Testis (tissue), 3 donors: ENCODE results near the gene CFAP90. TPM values are rescaled to one million over a fixed set of nuclear protein-coding genes. Genes with fewer than 3 reads are reported as not detected.
A peak's percentile ranks its signal among the peaks of the same experiment; 100 is the strongest.

Experiments used
- DNase-seq: peaks from one replicate; pipeline ENCODE4 v3.0.0-alpha.2; 2019
- H3K27ac ChIP-seq, 2 donors: fragments of 200-600 bp; sonication (generic); one replicate each; pipeline ENCODE4 v1.5.1; 2019
- H3K27me3 ChIP-seq: fragments of 200-600 bp; sonication (generic); one replicate; pipeline ENCODE4 v1.5.1; 2019
- H3K36me3 ChIP-seq: fragments of 200-600 bp; sonication (generic); one replicate; pipeline ENCODE4 v1.5.1; 2017; ENCODE audit warnings: low read depth; ENCODE audit errors: missing control alignments
- H3K4me1 ChIP-seq: fragments of 200-600 bp; sonication (generic); one replicate; pipeline ENCODE4 v1.5.1; 2019
- H3K4me3 ChIP-seq, 2 donors: fragments of 200-600 bp; sonication (generic); one replicate each; pipeline ENCODE4 v1.5.1; 2017 to 2019
- H3K9me3 ChIP-seq: fragments of 200-600 bp; sonication (generic); one replicate; pipeline ENCODE4 v1.5.1; 2017
- CTCF ChIP-seq, 3 experiments: fragments of 450-650 bp in 2 of 3; fragments of 200-600 bp in 1 of 3; sonication (generic) in 1 of 3; IDR thresholded peaks; one replicate each; pipeline ENCODE4 v1.5.1; 2016 to 2019; ENCODE audit warnings: antibody characterized with exemption in 3 of 3, mild to moderate bottlenecking in 2 of 3, moderate library complexity in 1 of 3
- POLR2A ChIP-seq: fragments of 450-650 bp; IDR thresholded peaks from one replicate; pipeline ENCODE4 v1.6.1; 2017; ENCODE audit warnings: antibody characterized with exemption, mild to moderate bottlenecking, moderate library complexity
- WGBS, 2 donors: methylation state at CpG; one replicate each; pipeline ENCODE4 v1.1.5; 2018; 5-methylcytosine and 5-hydroxymethylcytosine counted together
- intact Hi-C: fragments of 100-400 bp; cut with DNase I; formaldehyde crosslinking; loops from one replicate; pipeline ENCODE4 v1.15.1; 2023; ENCODE audit warnings: low total_unique reads
- polyA plus RNA-seq: library from polyadenylated mRNA; stranded (reverse); fragments of 350-450 nt; fragmentation: Illumina TruSeq; extraction: RNeasy Lipid Tissue Mini Kit (QIAGEN cat#74804); gene quantifications from one replicate; pipeline ENCODE4 v1.2.3, GENCODE V29; 2014; ENCODE audit warnings: low read depth, low replicate concordance; ENCODE audit not compliant: insufficient read depth
- total RNA-seq, 2 donors: library from RNA; depleted of rRNA; stranded (reverse); fragments of >200 nt; gene quantifications; one replicate each; pipeline ENCODE4 v1.2.3, GENCODE V29; 2016

CFAP90 gene
- total and polyA plus RNA-seq, 3 donors from 2014 or later = 12.2 to 55.2 (median 33.0) TPM

- 4 to 6% methylated on average over 29 to 43 of the region's 44 CpGs for WGBS, 2 donors
- Histone ChIP-seq H3K27ac (no peak overlapping the region), H3K4me3 (peak overlapping the region; percentile 61 to 65), H3K27me3 (no peaks in the 10 kb centered on the region), H3K9me3 (no peaks in the 10 kb centered on the region), H3K36me3 (no peaks in the 10 kb centered on the region), H3K4me1 (peaks cover 6% of the 10 kb centered on the region)
- intact Hi-C loops = no loop called here
- peak; percentile 30 for DNase-seq
- TF ChIP-seq POLR2A (no peak), CTCF (IDR thresholded peaks at IDR 0.05) (no peak)
Observed at GRCh38 chr5:7849681-7850394, 1.1 kb downstream of the CFAP90 start.

GRCh38 chr5:7848296-7848695, 2.6 kb downstream of the CFAP90 start:
- intact Hi-C loops = no loop called here

GRCh38 chr5:7846327-7846726, 4.6 kb downstream of the CFAP90 start:
- Histone ChIP-seq H3K9me3 (no peaks in the 10 kb centered on the region), H3K27me3 (no peaks in the 10 kb centered on the region), H3K27ac (no peak overlapping the region), H3K36me3 (no peaks in the 10 kb centered on the region), H3K4me1 (peaks cover 6% of the 10 kb centered on the region), H3K4me3 (no peak overlapping the region)
- intact Hi-C loops = no loop called here
- 86 to 95% methylated on average over 5 of the region's 5 CpGs for WGBS, 2 donors
- no peak for DNase-seq
- no peak for TF ChIP-seq CTCF (IDR thresholded peaks at IDR 0.05)
- TF ChIP-seq POLR2A = no peak

More at GRCh38 chr5:7848296-7848695, 2.6 kb downstream of the CFAP90 start:
- Histone ChIP-seq H3K9me3 (no peaks in the 10 kb centered on the region), H3K4me3 (no peak overlapping the region), H3K4me1 (peaks cover 6% of the 10 kb centered on the region), H3K27me3 (no peaks in the 10 kb centered on the region), H3K27ac (no peak overlapping the region), H3K36me3 (no peaks in the 10 kb centered on the region)
- TF ChIP-seq POLR2A (no peak), CTCF (IDR thresholded peaks at IDR 0.05) (no peak)
- WGBS, 2 donors = 79 to 81% methylated on average over 2 of the region's 2 CpGs
- DNase-seq = no peak

- intact Hi-C loops = no loop called here
- 46 to 63% methylated on average over 7 of the region's 7 CpGs for WGBS, 2 donors
- DNase-seq = no peak
- Histone ChIP-seq H3K36me3 (no peaks in the 10 kb centered on the region), H3K4me3 (no peak overlapping the region), H3K27ac (no peak overlapping the region), H3K4me1 (peaks cover 6% of the 10 kb centered on the region), H3K27me3 (no peaks in the 10 kb centered on the region), H3K9me3 (no peaks in the 10 kb centered on the region)
- TF ChIP-seq POLR2A (no peak), CTCF (IDR thresholded peaks at IDR 0.05) (no peak)
Observed at GRCh38 chr5:7845557-7845956, 5.4 kb downstream of the CFAP90 start.

- intact Hi-C loops = no loop called here
- Histone ChIP-seq H3K4me3 (no peak overlapping the region), H3K36me3 (no peaks in the 10 kb centered on the region), H3K27me3 (no peaks in the 10 kb centered on the region), H3K4me1 (peaks cover 5% of the 10 kb centered on the region), H3K27ac (no peak overlapping the region), H3K9me3 (no peaks in the 10 kb centered on the region)
- DNase-seq = no peak
- TF ChIP-seq POLR2A (no peak), CTCF (IDR thresholded peaks at IDR 0.05) (no peak)
Observed at GRCh38 chr5:7844901-7845300, 6.0 kb downstream of the CFAP90 start.
